ENCODE results near the gene ARSG. TPM values are rescaled to one million over a fixed set of nuclear protein-coding genes. Genes with fewer than 3 reads are reported as not detected.
A peak's percentile ranks its signal among the peaks of the same experiment; 100 is the strongest.

ARSG gene
- total RNA-seq, 1 donor = 7.6 TPM

GRCh38 chr17:68390888-68391545, 99.7 kb downstream of the ARSG start:
- Histone ChIP-seq H3K9me3 (ENCODE audit: low read depth, low read length) (no peaks in the 10 kb centered on the region), H3K27ac (ENCODE audit: low read depth, low read length) (peak overlapping the region; percentile 63), H3K4me2 (ENCODE audit: insufficient read depth, low read length) (peak overlapping the region; percentile 52), H3K4me1 (ENCODE audit: insufficient read depth, low read length) (peaks cover 24% of the 10 kb centered on the region), H3K4me3 (ENCODE audit: insufficient read depth, low read length) (peak overlapping the region; percentile 21), H4K20me1 (ENCODE audit: insufficient read depth, low read length) (no peaks in the 10 kb centered on the region), H3K36me3 (ENCODE audit: insufficient read depth, low read length) (no peaks in the 10 kb centered on the region), H3K27me3 (ENCODE audit: insufficient read depth, low read length) (no peaks in the 10 kb centered on the region), H2AFZ (ENCODE audit: low read length) (peak overlapping the region; percentile 72), H3K79me2 (ENCODE audit: insufficient read depth, low read length) (no peaks in the 10 kb centered on the region)
- TF ChIP-seq CTCF (IDR thresholded peaks at IDR 0.05; ENCODE audit: extremely low read depth, low read depth, low read length) = no peak
- peak; percentile 78 for DNase-seq (ENCODE audit: insufficient read length, low spot score, missing footprints)

GRCh38 chr17:68391561-68392268, 100.4 kb downstream of the ARSG start:
- Histone ChIP-seq H3K4me2 (ENCODE audit: insufficient read depth, low read length) (peak overlapping the region; percentile 52), H2AFZ (ENCODE audit: low read length) (peak overlapping the region; percentile 72), H3K27ac (ENCODE audit: low read depth, low read length) (peak overlapping the region; percentile 63), H3K27me3 (ENCODE audit: insufficient read depth, low read length) (no peaks in the 10 kb centered on the region), H3K36me3 (ENCODE audit: insufficient read depth, low read length) (no peaks in the 10 kb centered on the region), H3K4me1 (ENCODE audit: insufficient read depth, low read length) (peaks cover 17% of the 10 kb centered on the region), H3K79me2 (ENCODE audit: insufficient read depth, low read length) (no peaks in the 10 kb centered on the region), H3K4me3 (ENCODE audit: insufficient read depth, low read length) (peak overlapping the region; percentile 21), H4K20me1 (ENCODE audit: insufficient read depth, low read length) (no peaks in the 10 kb centered on the region), H3K9me3 (ENCODE audit: low read depth, low read length) (no peaks in the 10 kb centered on the region)
- peak; percentile 72 for DNase-seq (ENCODE audit: insufficient read length, low spot score, missing footprints)
- no peak for TF ChIP-seq CTCF (IDR thresholded peaks at IDR 0.05; ENCODE audit: extremely low read depth, low read depth, low read length)

GRCh38 chr17:68394608-68395331, 103.5 kb downstream of the ARSG start:
- Histone ChIP-seq H3K27me3 (ENCODE audit: insufficient read depth, low read length) (no peaks in the 10 kb centered on the region), H3K36me3 (ENCODE audit: insufficient read depth, low read length) (no peaks in the 10 kb centered on the region), H3K27ac (ENCODE audit: low read depth, low read length) (no peak overlapping the region), H3K79me2 (ENCODE audit: insufficient read depth, low read length) (no peaks in the 10 kb centered on the region), H3K4me1 (ENCODE audit: insufficient read depth, low read length) (peaks cover 28% of the 10 kb centered on the region), H2AFZ (ENCODE audit: low read length) (no peak overlapping the region), H3K4me2 (ENCODE audit: insufficient read depth, low read length) (no peak overlapping the region), H3K4me3 (ENCODE audit: insufficient read depth, low read length) (no peak overlapping the region), H3K9me3 (ENCODE audit: low read depth, low read length) (no peaks in the 10 kb centered on the region), H4K20me1 (ENCODE audit: insufficient read depth, low read length) (no peaks in the 10 kb centered on the region)
- no peak for DNase-seq (ENCODE audit: insufficient read length, low spot score, missing footprints)
- TF ChIP-seq CTCF (IDR thresholded peaks at IDR 0.05; ENCODE audit: extremely low read depth, low read depth, low read length) = no peak
